NCI-H128 (cell line): ENCODE results near the gene PALD1.

Experiments
- DNase-seq: peaks from one replicate; lab custom pipeline; 2025; ENCODE audit not compliant: unreplicated experiment; lab: John Stamatoyannopoulos, UW

The PALD1 gene

DNA sequence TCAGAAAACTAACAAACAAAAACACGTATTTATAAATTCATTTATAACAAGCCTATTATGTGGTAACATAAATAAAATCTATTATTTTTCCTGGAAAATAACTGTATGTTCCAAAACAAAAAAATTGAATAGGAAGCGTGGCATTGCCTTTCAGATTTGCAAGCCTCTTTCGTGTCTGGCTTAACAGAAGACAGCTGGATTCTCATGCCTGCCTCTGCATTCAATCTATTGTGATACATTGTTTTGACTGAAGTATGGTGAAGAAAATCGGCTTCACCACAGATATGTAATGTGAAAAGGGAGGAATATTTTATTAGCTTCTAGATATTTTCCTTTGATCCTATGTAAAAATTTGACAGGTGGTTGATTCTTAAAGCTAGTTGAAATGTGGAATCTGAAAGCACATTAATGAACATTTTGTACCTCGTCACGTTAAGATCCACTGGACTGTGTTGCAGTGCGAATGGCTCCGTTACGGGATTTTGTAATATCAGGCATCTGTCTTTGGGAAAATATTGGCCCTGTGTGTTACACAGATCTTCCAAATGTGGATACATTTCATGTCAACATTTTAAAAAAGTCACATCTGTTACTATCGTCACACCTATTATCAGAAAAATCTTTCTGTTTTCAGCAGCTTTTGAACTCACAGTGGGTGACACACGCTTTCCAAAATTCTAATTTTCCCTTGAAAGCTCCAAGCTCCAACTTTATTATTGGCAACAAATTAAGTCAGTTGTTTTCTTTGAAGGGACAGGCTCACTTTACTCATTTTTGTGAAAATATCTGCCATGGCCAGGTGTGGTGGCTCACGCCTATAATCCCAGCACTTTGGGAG, 26.2 kb downstream of the PALD1 start:
- DNase-seq: no peak

DNA sequence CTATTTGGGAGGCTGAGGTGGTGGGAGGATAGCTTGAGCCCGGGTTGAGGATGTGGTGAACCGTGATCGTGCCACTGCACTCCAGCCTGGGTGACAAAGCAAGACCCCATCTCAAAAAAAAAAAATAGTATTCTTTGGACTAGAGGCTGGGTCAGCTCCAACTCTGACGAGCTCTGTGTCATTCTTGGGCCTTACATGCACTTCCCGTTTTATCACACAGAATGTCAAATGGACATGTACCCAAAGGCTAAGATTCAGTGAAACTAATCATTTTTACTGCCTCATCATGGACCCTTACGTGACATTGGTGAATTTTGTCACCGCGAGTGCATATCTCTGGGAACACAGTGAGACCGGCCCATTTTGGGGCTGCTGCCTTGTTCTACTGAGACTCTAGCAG, 27.3 kb downstream of the PALD1 start:
- DNase-seq: no peak

DNA sequence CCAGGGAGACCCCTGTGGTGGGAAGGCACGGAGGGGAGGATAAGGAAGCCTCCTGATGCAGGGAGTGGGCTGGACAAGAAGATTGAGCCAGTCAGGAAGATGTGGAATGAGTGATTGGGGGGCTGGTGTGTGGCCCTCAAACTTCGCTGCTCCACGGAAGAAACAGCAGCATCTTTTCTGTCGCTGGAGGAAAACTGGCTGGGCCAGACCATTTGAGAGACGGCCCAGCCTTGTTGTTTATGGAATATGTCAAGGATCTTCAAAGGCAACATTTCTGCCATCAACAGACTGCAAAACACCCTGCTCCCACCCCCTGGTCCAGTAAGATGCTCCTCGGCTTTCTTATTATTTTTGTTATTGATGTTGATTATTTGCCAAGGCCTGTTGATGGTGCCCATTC, 29.4 kb downstream of the PALD1 start:
- DNase-seq: no peak

DNA sequence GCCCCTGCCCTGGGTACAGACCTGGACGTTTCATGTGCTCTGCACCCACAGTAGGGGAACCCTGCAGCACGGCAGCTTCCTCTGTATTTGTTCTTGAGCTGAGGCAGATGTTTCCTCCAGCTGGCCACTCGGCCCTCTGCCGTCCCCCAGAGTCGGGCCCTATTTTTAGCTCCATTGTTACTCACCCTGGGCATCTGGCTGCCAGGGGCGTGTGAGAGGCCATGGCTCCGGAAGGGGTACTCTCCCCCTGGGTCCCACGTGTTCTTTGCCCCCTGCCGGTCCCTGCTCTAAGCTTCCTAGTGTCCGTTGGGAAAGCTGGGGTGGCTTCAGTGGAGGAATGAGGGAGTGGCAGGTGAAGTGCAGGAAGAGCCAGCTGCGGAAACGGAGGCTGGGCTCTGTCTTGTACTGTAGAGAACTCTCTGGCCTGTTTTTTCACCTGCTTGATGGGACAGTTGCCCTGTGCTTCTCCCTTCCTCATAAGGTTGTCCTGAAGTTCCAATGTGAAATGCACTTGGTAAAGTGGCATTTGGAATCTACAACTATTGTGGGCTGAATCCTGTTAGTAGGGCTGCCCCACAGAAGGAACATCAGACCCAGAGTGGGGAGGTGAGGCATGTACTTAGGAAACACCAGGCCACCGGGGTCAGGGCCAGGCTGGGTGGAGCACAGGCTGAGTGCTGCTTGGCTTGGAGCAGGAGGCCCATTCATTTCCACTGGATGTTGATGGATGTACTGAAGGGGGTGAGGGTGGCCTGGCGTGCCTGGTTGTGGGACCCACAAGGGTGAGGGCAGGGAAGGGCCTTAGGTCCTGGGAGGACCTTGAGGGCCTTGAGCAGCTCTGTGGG, 30.6 kb downstream of the PALD1 start:
- no peak for DNase-seq

DNA sequence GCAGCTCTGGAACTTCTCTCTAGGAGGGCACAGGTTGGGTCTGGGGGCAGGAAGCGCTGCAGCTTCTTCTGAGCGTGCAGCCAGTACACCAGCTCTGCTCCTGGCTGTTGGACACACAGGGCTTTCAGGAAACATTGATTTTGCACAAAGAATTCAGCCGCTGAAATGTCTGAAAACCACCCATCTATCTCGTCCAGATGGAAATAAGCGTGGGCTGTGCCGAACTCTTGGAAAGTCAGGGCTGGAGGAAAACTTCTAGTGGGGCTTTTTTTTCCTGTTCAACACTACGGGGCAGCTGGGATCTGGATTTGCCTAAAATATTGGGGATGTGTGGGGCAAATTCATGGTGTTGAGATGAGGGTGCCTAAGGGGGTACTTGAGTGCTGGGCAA, 31.2 kb downstream of the PALD1 start:
- no peak for DNase-seq

DNA sequence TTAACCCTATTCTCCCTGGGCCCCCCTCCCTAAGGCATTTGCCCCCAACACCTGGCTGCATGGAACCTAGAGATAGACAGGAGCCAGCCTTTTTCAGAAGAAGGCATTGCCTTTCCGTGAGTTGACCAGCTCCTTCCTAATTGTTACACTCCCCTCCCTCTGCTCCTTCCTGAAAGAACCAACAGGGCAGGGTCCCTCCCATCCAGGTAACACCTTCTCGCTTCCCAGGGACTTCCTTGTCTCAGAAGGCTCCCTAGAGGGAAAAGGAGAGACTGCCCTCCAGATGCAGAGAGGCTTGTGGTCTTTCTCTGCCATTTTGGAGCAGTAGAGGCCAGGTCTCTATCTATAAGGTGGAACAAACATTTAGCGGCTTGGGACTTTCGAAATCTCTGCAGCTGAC, 31.9 kb downstream of the PALD1 start:
- no peak for DNase-seq

DNA sequence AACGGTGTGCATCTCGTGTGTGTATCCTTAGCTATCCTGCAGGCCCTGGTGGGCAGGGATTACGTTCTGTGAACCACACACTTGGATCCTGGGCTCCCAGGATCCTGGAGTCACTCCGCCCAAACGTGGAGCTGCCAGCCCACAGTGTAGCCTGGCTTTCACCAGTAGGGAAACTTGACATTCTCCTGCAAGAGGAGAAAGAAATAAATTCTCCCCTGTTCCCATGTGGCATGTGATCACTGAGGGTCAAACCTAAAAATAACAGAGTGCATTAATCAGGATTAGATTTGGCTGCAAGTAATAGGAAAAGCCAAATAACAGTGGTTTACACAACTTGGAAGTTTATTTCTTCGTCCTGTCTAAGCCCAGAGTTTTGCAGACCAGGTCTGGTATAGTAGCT, 32.3 kb downstream of the PALD1 start:
- DNase-seq: no peak

DNA sequence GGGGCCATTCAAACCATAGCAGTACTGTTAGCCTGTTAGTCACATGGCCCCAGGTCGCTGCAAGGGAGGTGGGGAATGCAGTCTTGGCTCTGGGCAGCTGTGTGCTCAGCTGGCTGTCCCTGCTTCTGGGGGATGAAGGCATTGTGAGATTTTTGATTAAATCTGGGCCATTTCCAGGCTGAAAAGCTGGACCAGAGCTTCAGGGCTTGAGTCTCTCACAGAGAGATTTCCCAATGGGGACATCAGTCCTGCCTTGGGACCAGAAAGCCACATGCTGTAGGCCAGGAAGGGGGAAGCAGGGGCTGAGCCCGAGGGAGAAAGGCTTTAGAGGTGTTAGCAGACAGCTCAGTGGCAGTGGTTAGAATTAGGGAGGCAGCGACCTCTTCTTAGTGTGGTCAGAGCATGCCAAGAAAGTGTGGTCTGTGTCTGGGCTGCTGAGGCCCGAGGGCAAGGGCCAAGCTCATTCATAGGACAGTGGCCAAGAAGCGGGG, 33.6 kb downstream of the PALD1 start:
- DNase-seq: no peak

DNA sequence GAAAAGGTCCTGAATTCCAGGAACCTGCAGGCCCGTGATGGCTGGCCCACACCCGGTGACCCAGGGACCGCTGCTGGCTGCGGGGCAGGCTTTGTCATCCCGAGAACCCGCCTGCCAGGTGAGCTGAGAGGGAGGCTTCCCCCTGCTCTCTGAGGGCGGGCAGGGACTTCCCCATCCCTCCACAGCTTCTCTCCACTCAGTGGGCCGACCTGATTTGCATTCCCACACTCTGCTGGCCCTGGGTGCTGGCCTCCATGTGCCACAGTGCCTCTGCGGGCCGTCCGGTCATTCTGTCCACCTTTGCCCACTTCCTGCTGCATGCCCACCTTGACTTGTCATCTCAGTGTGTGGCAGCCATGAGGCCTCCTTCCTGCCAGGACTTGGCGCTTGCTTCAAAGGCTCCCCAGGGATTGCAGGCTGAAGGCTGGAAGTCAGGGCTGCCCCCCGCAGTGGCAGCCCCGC, 35.3 kb downstream of the PALD1 start:
- DNase-seq: no peak

DNA sequence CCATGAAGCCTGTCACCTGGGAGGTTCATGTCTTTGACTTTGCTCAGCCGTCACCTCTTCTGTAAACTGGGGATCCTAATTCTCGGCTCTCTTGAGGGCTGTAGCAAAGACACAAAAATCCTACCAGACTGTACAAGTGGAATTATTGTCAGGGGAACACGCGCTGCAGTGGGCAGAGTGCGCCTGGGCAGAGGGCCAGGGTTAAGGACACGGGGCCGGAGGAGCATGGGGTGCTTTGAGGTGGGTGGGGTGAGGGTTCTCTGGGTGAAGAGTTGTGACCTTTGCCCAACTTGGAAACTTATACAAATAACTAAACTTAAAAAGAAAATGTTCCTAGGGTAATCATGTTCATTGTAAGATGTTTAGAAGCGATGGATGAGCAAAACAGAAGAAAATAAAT, 36.0 kb downstream of the PALD1 start:
- DNase-seq: no peak

DNA sequence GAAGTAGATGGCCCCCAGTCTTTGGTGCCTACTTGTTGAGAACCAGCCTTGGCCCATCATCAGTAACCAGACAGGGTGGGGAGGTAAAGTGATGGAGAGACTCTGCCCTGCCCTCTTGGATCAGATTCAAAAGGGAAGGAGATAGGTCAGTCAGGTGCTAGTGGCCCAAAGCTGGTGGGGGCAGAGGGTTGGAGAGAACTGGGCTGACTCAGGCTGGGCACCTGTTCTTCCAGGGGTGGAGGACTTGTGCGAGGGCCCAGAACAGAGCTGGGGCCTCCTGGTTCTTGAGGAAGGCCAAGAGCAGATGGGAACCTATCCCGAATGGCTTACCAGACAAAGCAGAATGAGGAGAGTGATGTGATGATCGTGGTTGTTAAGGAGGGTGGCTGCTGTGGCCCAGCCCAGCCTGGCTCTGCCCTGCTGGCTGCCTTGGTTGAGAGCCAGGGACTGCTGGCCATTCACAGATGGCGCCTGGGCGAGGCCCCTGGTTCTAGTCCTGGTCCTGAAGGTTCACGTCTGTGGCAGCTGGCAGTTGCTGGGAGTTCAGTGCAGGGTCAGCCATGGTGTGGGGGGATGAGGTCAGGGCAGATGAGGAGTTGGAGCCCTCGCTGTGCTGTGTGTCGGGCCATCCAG, 36.6 kb downstream of the PALD1 start:
- no peak for DNase-seq

DNA sequence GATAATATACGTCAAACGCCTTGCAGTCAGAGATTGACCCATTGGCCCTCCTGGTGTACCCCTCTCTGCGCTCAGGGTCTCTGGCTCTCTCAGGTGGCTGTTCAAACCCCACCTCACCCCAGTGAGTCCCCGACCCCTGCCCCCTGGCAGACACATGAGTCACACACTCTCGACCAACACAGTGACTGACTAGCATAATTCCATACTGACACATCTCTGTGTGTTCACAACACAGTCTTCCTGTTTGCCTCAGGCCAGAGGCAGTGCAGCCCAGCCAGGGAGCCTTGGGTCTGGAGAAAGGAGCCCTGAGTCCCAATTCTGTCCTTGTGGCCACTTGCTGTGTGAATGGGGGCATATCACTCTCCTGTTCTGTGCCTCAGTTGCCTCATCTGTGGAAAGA, 40.1 kb downstream of the PALD1 start:
- no peak for DNase-seq

DNA sequence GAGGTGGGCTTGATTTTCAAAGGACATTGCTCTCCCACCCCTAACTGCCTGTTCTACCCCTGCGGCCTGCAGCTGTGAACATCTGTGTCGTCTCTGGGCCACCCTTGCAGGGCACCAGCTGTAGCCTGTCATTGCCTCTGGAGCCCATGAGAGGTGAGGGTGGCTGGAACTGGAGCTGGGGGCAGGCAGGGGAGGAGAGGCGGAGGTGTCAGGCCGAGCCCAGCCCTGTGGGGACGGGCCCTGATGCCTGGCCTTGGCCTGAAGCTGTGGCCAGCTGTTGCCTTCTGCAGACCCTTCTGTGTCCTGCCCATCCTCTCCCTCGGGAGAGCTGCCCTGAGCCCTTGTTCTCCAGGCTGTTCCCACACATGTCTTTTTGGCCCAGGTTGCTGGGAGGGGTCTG, 44.5 kb downstream of the PALD1 start:
- DNase-seq: no peak

DNA sequence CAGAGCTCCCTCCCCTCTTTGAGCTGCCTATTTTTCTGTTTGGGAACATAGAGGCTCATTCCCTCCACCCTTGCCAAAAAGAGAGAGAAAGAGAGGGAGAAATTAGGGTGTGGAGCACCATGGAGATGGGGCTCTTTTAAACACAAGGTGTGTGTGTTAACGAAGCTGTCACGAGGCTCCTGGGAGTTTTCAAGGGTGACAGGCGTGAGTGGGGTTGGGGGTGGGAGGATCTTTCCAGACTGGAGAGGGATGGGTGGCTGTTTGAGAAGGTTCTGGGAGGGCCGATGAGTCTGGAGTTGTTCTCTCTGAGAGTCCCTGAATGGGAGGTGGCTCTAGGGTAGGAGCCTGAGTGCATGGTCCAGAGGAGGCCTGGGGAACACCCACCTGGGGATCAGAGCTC, 45.0 kb downstream of the PALD1 start:
- no peak for DNase-seq

DNA sequence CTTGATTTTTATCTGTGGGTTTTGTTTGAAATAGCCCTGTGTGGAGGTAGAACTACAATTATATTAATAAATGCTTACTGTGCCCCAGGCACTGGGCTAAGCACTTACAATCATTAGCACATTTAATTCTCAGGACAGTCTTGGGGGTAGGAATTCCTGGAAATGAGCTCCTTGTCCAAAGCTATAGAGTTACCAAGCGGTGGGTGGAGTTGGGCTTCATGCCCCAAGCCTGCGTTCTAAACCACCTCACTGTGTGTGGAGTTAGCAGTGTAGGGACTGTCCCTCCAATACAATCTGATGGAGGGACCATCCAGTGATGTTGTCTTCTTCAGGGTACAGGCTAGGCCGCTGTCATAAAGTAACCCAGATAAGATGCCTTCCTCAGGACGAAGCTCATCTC, 49.7 kb downstream of the PALD1 start:
- DNase-seq: no peak

DNA sequence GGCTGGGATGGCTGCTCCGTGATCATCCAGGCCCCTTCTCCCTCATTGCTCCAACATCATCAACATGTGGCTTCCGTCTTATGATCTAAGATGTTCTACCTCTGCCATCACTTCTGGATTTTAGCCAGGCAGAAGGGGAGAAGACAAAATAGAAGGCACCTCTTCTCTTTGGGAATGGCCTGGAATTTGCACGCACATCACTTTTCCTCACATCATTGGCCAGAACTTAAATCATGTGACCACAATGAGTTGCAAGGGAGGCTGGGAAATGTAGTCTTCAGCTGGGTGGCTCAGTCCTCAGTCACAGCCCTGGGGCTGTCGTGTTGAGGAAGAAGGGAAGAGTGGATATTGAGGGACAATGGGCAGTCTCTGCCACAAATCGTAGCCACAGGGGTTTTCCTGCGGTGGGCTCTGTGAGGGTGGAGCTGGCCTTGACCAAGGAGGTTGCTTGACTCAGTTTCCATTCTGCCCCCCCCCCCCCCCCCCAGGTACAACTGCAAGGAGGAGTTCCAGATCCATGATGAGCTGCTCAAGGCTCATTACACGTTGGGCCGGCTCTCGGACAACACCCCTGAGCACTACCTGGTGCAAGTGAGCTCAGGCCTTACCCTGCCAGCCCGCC, 50.3 kb downstream of the PALD1 start:
- DNase-seq: no peak

DNA sequence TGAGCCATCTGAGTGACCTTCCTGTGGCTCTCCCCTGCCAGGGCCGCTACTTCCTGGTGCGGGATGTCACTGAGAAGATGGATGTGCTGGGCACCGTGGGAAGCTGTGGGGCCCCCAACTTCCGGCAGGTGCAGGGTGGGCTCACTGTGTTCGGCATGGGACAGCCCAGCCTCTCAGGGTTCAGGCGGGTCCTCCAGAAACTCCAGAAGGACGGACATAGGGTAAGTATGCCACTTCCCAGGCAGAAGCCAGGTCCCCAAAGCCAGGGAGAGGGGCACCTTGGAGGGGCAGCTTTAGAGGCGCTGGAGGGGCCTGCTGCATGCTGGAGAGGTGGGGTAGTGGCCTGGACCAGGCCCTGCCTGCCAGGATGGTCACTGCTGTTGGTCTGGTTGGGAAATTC, 51.3 kb downstream of the PALD1 start:
- no peak for DNase-seq

DNA sequence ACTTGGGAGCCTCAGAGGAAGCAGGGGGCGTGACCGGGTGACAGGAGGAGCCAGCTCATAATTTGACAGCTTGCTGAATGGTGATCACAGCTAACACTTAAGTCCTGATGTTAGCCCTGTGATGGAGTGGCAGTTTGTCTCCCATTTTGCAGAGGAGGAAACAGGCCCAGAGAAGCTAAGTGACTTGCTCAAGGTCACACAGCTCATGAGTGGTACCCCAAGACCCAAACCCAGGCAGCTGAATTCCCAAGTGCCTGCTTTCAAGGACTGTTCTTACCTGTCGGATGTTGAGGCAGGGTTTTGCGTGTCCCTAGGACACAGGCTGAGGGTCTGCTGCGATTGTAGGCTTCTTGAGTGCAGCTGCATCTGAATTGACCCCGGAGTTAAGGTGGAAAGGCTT, 51.7 kb downstream of the PALD1 start:
- DNase-seq: no peak

DNA sequence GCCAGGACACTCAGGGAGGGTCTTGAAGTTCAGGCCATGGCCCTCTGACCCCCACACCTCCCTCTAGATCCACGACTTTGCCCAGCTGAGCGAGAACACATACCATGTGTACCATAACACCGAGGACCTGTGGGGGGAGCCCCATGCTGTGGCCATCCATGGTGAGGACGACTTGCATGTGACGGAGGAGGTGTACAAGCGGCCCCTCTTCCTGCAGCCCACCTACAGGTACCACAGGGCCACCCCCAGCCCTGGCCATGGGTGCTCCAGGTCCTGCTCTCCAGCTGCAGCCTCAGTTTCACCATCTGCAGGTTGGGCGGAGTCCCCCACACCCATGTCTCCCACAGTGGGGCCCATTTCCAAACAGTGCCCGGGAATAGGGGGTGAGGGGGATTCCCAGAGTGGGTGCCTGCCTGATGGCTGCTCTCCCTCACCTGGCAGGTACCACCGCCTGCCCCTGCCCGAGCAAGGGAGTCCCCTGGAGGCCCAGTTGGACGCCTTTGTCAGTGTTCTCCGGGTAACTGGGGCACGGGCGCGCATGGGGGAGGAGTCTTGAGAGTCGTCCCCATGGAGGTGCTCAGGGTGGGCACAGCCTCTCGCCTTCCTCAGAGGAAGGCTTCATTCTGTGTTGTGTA, 54.1 kb downstream of the PALD1 start:
- no peak for DNase-seq

DNA sequence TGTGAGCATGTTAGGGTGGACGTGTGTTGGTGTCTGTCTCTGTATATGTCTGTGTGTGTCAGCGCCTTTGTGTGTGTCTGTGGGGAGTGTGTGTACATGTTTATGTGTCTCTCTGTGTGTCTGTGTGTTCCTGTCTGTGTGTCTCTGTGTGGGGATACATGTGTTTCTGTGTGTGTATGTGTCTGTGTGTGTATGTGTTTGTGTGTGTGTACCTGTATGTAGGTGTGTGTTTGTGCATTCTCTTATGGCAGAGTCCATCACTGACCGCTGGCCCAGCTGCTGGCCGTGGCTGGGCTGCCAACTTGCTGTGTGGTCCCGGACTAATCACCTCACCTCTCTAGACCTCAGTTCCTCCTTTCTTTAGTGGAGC, 54.6 kb downstream of the PALD1 start:
- DNase-seq: no peak

DNA sequence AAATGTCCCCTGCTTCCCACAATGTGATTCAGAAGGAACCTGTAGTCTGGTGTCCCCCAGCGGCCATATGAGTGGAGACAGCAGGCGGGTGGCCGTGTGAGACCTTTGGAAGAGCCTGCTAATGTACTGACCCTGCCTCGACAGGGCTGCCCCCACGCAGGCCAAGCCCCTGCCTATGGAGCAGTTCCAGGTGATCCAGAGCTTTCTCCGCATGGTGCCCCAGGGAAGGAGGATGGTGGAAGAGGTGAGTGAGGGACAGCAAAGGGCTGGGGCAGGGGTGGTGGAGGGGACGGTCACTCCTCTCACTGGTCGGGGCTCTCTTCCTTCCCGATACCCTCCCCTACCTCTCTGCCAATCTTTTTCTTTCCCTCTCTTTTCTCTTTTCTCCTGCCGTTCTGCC, 55.7 kb downstream of the PALD1 start:
- no peak for DNase-seq
